LNCAP (cell line): ENCODE data around the gene FADS6.

Experiments
- TF ChIP-seq, protein P1 (sequence below): fragments of 450-650 bp; IDR thresholded peaks from 2 replicates; pipeline ENCODE4 v1.5.1; 2017; ENCODE audit warnings: mild to moderate bottlenecking

The FADS6 gene

DNA sequence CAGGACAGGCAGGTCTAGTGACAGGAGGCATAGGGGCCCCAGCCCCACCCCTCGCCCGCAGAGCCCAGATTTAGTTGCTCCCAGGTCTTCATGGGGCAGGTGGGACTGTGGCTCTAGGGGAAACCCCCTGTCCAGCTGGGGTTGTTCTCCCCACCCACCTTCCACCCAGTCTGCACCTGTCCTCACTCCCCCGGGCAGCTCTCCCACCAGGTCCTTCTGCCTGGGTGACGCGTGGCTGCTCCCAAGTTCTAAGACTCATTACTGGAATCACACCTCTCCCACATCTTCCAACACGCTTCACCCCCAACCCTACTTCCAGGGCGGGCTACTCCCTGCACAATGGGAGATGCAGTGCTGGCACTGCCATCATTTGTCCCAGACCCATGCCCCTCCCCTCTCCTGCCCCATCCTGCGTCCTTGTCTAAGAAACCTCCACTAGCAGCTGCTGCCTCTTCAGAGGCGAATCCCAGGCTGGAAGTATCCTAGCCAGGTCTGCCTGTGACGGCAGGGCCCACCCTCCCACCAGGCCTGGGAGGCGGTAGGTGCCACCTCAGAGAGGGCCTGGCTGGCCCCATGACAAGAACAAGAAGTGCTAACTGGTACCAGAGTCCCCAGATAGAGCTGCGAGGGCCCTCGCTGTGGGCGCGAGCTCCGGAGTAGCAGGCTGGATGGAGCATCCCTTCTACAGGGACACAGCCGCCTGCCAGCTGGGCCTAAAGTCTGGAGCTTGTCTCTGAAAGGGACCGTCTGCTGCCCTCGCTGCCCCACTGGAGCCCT, 56.6 kb downstream of the FADS6 start:
- TF ChIP-seq, protein P1, sequence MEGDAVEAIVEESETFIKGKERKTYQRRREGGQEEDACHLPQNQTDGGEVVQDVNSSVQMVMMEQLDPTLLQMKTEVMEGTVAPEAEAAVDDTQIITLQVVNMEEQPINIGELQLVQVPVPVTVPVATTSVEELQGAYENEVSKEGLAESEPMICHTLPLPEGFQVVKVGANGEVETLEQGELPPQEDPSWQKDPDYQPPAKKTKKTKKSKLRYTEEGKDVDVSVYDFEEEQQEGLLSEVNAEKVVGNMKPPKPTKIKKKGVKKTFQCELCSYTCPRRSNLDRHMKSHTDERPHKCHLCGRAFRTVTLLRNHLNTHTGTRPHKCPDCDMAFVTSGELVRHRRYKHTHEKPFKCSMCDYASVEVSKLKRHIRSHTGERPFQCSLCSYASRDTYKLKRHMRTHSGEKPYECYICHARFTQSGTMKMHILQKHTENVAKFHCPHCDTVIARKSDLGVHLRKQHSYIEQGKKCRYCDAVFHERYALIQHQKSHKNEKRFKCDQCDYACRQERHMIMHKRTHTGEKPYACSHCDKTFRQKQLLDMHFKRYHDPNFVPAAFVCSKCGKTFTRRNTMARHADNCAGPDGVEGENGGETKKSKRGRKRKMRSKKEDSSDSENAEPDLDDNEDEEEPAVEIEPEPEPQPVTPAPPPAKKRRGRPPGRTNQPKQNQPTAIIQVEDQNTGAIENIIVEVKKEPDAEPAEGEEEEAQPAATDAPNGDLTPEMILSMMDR, result no peak

DNA sequence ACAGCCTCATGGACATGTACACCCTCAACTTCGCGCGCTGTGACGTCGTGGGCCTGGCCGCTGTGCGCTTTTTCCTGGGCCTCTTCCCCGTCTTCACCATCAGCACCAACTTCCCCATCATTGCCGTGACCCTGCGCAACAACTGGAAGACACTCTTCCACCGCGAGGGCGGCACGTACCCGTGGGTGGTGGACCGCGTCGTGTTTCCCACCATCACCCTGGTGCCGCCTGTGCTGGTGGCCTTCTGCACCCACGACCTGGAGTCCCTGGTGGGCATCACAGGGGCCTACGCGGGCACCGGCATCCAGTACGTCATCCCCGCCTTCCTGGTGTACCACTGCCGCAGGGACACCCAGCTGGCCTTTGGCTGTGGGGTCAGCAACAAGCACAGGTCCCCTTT, 57.2 kb downstream of the FADS6 start:
- TF ChIP-seq, protein P1, result no peak

DNA sequence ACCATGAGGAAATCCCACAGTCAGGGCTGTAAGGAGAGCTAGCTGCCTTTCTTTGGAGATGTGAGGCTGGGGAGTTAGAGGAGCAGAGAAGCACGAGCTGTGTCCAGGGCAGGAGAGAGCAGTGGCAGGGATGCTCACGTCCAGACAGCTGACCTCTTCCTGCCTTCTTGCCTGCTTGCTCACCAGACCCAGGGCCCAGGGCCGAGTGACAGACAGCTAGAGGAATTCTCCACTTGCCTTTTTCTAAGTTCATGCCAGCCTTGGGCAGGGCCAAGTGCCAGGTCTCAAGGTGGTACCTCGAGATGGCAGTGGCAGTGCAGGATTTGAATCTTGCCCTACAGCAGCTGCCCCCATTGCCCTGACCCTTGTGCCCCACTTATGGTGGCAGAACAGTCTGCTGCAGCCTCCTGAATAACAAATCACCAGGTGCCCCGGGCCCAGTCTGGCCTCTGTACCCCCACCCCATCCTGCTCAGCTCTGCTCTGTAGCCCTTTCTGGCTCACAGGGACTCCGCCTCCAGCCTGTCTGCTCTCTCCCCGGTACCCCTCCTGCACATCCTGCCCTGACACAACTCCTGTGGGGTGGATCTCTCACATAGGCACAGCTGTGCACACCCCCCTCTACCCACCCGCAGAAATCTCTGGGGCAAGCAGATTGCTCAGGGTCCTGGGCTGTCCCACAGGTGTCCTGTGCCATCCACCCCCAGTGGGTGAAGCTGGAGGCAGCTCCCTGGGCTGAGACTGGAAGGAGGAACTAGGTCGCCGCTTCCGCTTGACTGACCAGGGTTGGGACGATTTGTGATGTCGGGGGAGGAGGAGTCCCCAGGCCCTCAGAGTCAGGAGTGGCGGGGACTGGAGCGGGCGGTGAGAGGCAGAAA, 59.7 kb downstream of the FADS6 start:
- TF ChIP-seq, protein P1, result no peak

DNA sequence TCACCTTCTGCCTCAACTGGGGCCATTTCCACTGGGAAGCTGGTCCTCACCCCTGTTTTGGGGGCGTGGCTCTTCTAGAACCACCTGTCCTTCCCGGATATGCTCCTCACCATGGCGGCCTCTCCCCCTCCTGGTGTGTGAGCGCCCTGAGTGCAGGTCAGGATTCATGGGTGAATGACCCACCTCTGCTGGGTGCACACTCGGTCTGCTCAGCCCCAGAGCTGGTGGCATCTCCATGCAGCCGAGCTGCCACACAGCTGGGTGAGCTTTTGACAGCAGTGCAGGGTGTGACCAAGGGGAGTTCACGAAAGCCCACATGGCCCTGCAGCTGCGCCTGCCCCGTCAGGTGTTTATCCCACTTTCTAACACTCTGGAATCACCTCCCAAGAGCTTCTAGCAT, 61.0 kb downstream of the FADS6 start:
- TF ChIP-seq, protein P1, result no peak

DNA sequence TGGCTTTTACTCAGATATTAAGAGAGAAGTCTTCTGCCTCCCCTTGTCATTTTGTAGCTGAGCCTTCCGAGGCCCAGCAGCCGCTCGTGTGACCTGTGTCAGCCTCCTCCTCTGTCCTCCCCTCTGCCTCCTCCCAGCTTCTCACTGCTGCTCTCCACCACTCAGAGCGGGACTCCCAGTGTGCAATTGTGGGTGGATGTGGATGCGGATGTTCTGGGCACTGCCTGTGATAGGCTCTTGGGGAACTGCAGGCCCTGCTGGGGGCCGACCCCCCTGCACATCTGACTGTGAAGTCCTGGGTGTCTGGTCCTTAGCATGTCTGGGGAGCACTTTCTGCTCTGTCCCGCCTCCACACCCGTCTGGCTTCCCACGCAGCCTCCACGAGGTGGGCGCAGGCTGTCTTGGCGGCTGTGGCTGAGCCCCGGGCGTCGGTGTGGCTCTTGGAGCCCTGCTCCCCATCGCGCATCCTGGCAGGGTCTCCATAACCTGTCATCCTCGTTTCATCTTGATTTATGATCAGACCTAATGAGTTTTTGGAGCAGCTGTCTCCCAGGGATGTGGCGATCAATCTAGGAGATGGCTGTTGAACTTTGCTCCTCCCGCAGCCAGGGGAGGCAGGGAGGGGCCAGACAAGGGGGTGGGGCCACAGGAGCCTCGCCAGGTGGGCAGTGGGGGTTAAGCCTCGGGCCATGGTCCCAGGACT, 61.8 kb downstream of the FADS6 start:
- TF ChIP-seq, protein P1, result no peak

DNA sequence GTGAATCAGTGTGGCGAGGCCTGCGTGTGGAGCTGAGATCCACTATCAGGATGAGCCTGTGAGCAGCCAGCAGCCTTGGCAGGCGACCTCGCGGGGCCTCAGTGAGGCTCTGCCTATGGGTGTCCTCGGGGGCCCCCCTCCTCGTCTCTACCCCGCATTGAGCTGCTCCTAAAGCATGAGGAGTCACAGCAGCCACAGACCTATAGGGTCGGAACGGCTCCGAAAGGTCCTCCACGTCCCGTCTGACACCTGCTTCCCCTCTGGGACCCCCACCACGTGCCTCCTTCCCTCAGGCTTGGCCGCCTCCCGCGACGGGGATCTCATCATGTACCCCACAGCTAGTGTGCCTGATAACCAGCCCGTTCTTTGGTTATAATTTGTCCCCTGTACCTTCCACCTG, 62.6 kb downstream of the FADS6 start:
- TF ChIP-seq, protein P1, result no peak

DNA sequence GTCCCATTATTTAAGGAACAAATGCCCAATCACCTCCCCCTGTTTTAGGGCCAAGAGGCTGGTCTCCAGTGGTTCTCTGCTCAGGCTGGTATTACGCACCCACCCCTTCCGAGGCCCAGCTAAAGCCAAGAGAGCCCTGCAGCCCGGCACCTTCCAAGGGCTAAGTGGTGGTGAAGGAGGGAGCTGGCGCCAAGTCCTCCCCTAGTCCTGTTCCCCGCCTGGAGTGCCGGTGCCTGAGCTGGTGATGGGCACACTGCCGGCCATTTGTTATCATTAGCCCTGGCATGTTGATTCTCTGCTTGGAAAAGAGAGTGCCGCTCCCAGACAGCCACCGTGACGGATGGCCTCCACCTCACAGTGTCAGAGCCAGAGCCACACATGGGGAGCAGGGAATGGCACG, 65.6 kb downstream of the FADS6 start:
- TF ChIP-seq, protein P1, result no peak
